Mesothelial cell of epicardium (in vitro differentiated cells): ENCODE results near the gene DNAL1. TPM values are rescaled to one million over a fixed set of nuclear protein-coding genes. Genes with fewer than 3 reads are reported as not detected.
"Not testable (repeated sequence)": the region's sequence is repeated elsewhere in the genome, so short reads cannot be mapped to it uniquely, and the experiment has no call there.

ENCODE experiments used
- DNase-seq, 2 experiments: peaks; one replicate each; pipeline ENCODE4 v3.0.0; 2021; ENCODE audit warnings: low spot score in 2 of 2; ENCODE audit not compliant: unreplicated experiment in 2 of 2
- H3K27ac Mint-ChIP-seq: 2 replicates; pipeline ENCODE4 v1.8.0; 2021; ENCODE audit warnings: mixed read lengths
- H3K27me3 Mint-ChIP-seq: 2 replicates; pipeline ENCODE4 v1.8.0; 2021; ENCODE audit warnings: low read depth, mixed read lengths
- H3K36me3 Mint-ChIP-seq: 2 replicates; pipeline ENCODE4 v1.8.0; 2021; ENCODE audit warnings: mixed read lengths
- H3K4me1 Mint-ChIP-seq: 2 replicates; pipeline ENCODE4 v1.8.0; 2021; ENCODE audit warnings: mixed read lengths
- H3K4me3 Mint-ChIP-seq: 2 replicates; pipeline ENCODE4 v1.8.0; 2021; ENCODE audit warnings: mild to moderate bottlenecking, moderate library complexity, mixed read lengths
- H3K9me3 Mint-ChIP-seq: 2 replicates; pipeline ENCODE4 v1.8.0; 2021; ENCODE audit warnings: mixed read lengths
- total RNA-seq: library from RNA; stranded (reverse); gene quantifications from 3 replicates; pipeline ENCODE4 v1.2.1, GENCODE V29; 2021
- TF ChIP-seq, protein P1 (sequence below): fragments of 200-600 bp; sonication (generic); IDR thresholded peaks from one replicate; pipeline ENCODE4 v1.5.0; 2021; ENCODE audit warnings: antibody characterized with exemption; ENCODE audit not compliant: unreplicated experiment

The DNAL1 gene
- total RNA-seq, 1 donor from 2014 or later = 13.8 TPM

DNA sequence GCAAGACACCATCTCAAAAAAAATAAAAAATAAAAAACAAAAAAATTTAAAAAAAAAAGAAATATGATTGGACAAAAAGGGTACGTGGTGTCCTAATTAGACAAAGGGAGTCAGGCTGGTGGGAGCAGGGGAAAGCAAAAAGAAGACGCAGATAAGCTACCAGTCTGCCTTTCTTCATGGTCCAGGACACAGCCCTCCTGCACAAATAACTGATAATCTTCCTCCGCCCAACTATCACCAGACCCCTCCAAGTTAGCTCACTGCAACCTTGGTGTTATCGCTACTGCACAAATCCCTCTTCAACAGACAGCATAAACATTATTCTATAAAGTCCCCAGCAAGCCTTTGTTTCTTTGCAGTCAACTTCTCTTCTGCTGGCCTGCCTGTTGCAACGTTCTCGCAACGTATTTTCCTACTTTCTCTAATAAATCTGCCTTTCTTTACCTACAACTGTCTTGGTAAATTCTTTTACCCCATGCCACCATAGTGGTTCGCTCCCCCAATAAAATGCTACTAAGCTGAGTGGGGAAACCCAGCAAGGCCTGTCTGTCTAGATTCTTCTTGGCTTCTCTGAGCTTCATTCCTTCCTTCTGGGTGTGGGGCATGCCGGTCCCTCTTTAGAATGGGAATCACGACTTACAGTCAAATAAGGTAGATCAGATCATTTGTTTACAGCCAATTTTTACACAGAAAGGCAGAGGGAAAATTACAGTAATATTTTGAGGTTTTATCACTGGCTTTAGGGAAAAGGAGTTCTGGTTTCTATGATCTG, 14.6 kb upstream of the DNAL1 start:
- Mint-ChIP-seq H3K27ac (peak overlapping the region; percentile 49), H3K4me3 (no peak overlapping the region), H3K27me3 (peaks cover 14% of the 10 kb centered on the region)

DNA sequence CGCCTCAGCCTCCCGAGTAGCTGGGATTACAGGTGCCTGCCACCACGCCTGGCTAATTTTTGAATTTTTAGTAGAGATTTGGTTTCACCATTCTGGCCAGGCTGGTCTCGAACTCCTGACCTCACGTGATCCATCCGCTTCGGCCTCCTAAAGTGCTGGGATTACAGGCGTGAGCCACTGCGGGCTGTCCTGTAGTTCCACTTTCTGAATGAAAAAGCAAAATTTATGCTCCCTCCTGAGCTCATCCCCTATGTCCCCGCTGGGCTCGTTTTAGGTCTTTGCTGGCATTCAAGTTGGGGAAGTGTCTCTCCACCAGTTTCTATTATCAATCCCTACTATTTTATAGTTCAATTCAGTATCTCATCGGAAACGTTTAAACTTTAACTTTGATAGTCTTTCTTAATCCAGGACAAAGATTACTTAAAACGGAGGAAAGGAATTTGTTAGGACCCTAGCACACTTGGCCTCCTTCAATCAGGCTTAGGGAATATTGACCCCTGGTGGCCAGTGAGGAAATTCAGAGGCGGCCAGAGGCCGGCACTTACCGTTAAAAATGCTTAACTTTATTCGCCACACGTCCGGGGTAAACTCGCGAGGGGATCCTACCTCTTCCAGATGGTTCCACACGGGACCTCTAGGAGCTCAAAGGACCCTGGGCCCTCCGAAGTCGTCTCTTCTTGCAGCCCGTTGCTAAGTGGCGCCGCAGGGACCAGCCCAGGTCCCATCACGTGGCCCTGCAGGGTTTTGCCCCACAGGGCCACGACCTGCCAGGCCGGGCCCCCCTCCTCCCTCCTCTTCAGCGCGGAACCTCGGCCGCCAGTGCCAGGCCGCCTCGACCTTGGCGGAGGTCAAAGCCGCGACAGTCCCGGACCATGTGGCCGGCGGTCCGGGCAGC, 11.4 kb upstream of the DNAL1 start:
- H3K36me3 Mint-ChIP-seq = no peaks in the 10 kb centered on the region
- DNase-seq = peak in 1 of 2 experiments; percentile 69
- peaks cover 17% of the 10 kb centered on the region for H3K27me3 Mint-ChIP-seq
- H3K4me3 Mint-ChIP-seq = peak overlapping the region; percentile 68
- TF ChIP-seq, protein P1, sequence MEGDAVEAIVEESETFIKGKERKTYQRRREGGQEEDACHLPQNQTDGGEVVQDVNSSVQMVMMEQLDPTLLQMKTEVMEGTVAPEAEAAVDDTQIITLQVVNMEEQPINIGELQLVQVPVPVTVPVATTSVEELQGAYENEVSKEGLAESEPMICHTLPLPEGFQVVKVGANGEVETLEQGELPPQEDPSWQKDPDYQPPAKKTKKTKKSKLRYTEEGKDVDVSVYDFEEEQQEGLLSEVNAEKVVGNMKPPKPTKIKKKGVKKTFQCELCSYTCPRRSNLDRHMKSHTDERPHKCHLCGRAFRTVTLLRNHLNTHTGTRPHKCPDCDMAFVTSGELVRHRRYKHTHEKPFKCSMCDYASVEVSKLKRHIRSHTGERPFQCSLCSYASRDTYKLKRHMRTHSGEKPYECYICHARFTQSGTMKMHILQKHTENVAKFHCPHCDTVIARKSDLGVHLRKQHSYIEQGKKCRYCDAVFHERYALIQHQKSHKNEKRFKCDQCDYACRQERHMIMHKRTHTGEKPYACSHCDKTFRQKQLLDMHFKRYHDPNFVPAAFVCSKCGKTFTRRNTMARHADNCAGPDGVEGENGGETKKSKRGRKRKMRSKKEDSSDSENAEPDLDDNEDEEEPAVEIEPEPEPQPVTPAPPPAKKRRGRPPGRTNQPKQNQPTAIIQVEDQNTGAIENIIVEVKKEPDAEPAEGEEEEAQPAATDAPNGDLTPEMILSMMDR = peak; percentile 80
- H3K4me1 Mint-ChIP-seq = peaks cover 17% of the 10 kb centered on the region
- H3K9me3 Mint-ChIP-seq = no peaks in the 10 kb centered on the region
- no peak overlapping the region for H3K27ac Mint-ChIP-seq

More for the DNA sequence above, 14.6 kb upstream of the DNAL1 start:
- DNase-seq = no peak
- Mint-ChIP-seq H3K36me3 (no peaks in the 10 kb centered on the region), H3K9me3 (no peaks in the 10 kb centered on the region), H3K4me1 (peaks cover 22% of the 10 kb centered on the region)
- TF ChIP-seq, protein P1 = no peak

DNA sequence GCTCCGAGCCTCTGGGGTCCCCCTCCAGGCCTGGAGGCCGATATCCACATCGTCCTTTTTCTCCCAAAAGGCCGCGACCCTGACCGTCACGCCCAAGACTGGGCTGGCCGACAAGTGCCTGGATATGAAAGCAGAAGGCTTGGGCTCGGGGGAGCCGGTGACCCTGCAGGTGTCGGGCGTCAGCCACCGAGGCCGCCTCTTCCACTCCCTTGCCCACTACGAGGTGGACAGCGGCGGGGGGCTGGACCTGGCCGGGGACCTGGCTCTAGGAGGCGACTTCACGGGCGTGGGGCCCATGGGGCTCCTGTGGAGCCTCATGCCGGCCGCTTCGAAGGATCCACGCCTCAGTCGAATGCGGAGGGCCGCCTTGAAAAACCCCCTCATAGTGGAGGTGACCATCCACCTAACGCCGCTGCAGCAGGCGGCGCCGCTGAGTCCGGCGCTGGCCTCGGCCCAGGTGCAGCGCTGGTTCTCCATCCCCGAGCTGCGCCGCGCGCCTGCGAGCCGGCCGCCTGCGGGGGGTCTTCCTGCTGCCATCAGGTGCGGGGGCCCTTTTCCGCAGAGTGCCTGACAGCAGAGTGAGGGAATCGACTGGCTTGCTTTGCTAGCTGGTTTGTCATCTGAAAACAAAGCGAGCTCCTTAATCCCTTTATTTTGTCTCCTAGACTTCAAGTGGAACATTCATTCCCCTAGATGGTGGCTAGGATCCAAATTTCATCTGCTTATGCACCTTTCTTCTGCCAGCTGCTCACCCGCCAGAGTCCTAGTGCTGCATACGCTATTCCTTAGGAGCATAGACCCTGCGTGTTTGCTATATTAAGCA, 10.6 kb upstream of the DNAL1 start:
- no peaks in the 10 kb centered on the region for H3K36me3 Mint-ChIP-seq
- peaks cover 16% of the 10 kb centered on the region for H3K4me1 Mint-ChIP-seq
- peak overlapping the region; percentile 68 for H3K4me3 Mint-ChIP-seq
- TF ChIP-seq, protein P1 = no peak
- H3K9me3 Mint-ChIP-seq = no peaks in the 10 kb centered on the region
- DNase-seq = peak; percentile 29 to 47
- H3K27me3 Mint-ChIP-seq = peaks cover 17% of the 10 kb centered on the region
- no peak overlapping the region for H3K27ac Mint-ChIP-seq

DNA sequence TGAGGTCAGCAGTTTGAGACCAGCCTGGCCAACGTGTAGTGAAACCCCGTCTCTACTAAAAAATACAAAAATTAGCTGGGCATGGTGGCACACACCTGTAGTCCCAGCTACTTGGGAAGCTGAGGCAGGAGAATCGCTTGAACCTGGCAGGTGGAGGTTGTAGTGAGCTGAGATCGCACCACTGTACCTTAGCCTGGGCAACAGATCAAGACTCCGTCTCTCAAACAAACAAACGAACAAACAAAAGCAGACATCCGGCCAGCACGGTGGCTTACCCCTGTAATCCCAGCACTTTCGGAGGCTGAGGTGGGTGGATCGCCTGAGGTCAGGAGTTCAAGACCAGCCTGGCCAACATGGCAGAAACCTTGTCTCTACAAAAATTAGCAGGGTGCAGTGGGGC, 8.4 kb upstream of the DNAL1 start:
- peaks cover 17% of the 10 kb centered on the region for H3K27me3 Mint-ChIP-seq
- not testable (repeated sequence) for H3K27ac Mint-ChIP-seq, DNase-seq, H3K4me1 Mint-ChIP-seq, H3K4me3 Mint-ChIP-seq, H3K9me3 Mint-ChIP-seq, H3K36me3 Mint-ChIP-seq

DNA sequence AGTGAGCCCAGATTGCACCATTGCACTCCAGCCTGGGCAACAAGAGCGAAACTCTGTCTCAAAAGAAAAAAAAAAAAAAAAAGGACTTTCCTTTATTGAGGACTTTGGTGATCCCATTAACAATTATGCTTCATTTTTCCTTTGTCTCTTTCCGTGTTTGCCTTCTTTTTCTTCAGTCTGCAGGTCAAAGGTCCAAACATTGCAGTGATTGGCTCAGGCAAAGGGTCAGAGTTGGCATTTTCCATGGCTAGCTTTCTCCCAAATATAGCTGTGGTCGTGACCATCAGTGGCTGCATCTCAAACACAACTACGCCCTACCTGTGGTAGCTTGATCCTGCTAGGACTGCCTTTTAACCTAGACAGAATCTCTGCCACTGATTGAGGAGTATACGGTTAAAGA, 7.0 kb upstream of the DNAL1 start:
- peaks cover 17% of the 10 kb centered on the region for H3K27me3 Mint-ChIP-seq
- H3K4me1 Mint-ChIP-seq = peaks cover 5% of the 10 kb centered on the region
- H3K36me3 Mint-ChIP-seq = no peaks in the 10 kb centered on the region
- no peaks in the 10 kb centered on the region for H3K9me3 Mint-ChIP-seq
- H3K27ac Mint-ChIP-seq = no peak overlapping the region
- DNase-seq = no peak
- no peak overlapping the region for H3K4me3 Mint-ChIP-seq
- TF ChIP-seq, protein P1 = no peak
